ENCODE measurements around the gene CD48. TPM values are rescaled to one million over a fixed set of nuclear protein-coding genes. Genes with fewer than 3 reads are reported as not detected.

The CD48 gene
- total and polyA plus RNA-seq, 4 donors, result 2.5 to 10.0 (median 5.1) TPM

GRCh38 chr1:160657250-160657781, 54.3 kb downstream of the CD48 start:
- H3K27ac ChIP-seq (ENCODE audit: low read depth in 1 of 2, low read length in 2 of 2), result no peak overlapping the region
- DNase-seq (ENCODE audit: low spot score), result no peak
- H3K4me3 ChIP-seq (ENCODE audit: low read depth in 1 of 3, low read length in 3 of 3), result no peak overlapping the region
- no peaks in the 10 kb centered on the region for H3K9me3 ChIP-seq (ENCODE audit: control insufficient read depth in 4 of 4, low read length in 3 of 4)
- TF ChIP-seq ATF3 (IDR thresholded peaks at IDR 0.05), result no peak
- no peaks in the 10 kb centered on the region for H3K27me3 ChIP-seq (ENCODE audit: control insufficient read depth in 4 of 4, insufficient read depth in 4 of 4, low read length in 3 of 4)
- no peak overlapping the region for H3K9ac ChIP-seq (ENCODE audit: low read depth in 1 of 2, low read length in 2 of 2)
- no peaks in the 10 kb centered on the region for H3K36me3 ChIP-seq (ENCODE audit: control insufficient read depth in 4 of 4, insufficient read depth in 3 of 4, low read depth in 1 of 4, low read length in 3 of 4)
- H3K4me1 ChIP-seq (ENCODE audit: control insufficient read depth in 4 of 4, insufficient read depth in 4 of 4, low read length in 3 of 4), result no peaks in the 10 kb centered on the region
- WGBS, result 78% methylated on average over 5 of the region's 5 CpGs

GRCh38 chr1:160656737-160657136, 54.9 kb downstream of the CD48 start:
- DNase-seq (ENCODE audit: low spot score), result no peak
- no peak overlapping the region for H3K4me3 ChIP-seq (ENCODE audit: low read depth in 1 of 3, low read length in 3 of 3)
- H3K36me3 ChIP-seq (ENCODE audit: control insufficient read depth in 4 of 4, insufficient read depth in 3 of 4, low read depth in 1 of 4, low read length in 3 of 4), result no peaks in the 10 kb centered on the region
- H3K27ac ChIP-seq (ENCODE audit: low read depth in 1 of 2, low read length in 2 of 2), result no peak overlapping the region
- no peaks in the 10 kb centered on the region for H3K4me1 ChIP-seq (ENCODE audit: control insufficient read depth in 4 of 4, insufficient read depth in 4 of 4, low read length in 3 of 4)
- H3K9me3 ChIP-seq (ENCODE audit: control insufficient read depth in 4 of 4, low read length in 3 of 4), result no peaks in the 10 kb centered on the region
- no peaks in the 10 kb centered on the region for H3K27me3 ChIP-seq (ENCODE audit: control insufficient read depth in 4 of 4, insufficient read depth in 4 of 4, low read length in 3 of 4)
- WGBS, result 84% methylated on average over 3 of the region's 3 CpGs
- H3K9ac ChIP-seq (ENCODE audit: low read depth in 1 of 2, low read length in 2 of 2), result no peak overlapping the region
- TF ChIP-seq CTCF (IDR thresholded peaks at IDR 0.05; ENCODE audit: low read depth, low read length, missing input control), result no peak
- no peak for TF ChIP-seq ATF3 (IDR thresholded peaks at IDR 0.05)
- TF ChIP-seq RXRA (IDR thresholded peaks at IDR 0.05), result no peak
- TF ChIP-seq HNF4A (conservative IDR thresholded peaks at IDR 0.05), result no peak
- no peak for TF ChIP-seq FOXA1 (IDR thresholded peaks at IDR 0.05)
- TF ChIP-seq, protein P1, sequence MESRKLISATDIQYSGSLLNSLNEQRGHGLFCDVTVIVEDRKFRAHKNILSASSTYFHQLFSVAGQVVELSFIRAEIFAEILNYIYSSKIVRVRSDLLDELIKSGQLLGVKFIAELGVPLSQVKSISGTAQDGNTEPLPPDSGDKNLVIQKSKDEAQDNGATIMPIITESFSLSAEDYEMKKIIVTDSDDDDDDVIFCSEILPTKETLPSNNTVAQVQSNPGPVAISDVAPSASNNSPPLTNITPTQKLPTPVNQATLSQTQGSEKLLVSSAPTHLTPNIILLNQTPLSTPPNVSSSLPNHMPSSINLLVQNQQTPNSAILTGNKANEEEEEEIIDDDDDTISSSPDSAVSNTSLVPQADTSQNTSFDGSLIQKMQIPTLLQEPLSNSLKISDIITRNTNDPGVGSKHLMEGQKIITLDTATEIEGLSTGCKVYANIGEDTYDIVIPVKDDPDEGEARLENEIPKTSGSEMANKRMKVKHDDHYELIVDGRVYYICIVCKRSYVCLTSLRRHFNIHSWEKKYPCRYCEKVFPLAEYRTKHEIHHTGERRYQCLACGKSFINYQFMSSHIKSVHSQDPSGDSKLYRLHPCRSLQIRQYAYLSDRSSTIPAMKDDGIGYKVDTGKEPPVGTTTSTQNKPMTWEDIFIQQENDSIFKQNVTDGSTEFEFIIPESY (IDR thresholded peaks at IDR 0.05), result no peak

DNA sequence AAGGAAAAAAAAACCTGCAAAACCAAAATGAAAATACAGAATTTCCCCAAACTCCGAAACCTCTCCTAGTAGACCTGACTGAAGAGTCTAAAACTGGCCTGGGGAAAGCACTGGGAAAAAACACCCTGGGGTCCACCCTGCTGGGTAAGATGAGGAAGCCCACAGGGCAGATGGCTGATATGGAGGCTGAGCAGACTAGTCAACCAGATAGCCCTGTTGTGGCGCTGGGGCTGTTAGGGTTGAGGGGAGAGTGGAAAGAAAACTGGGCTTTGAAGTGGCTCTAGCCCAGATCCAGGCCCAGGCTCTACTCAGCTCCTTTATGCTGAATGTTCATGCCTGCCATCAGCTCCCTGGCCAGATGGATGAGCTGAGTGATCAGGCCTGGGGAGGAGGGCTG, 58.0 kb downstream of the CD48 start:
- no peaks in the 10 kb centered on the region for H3K36me3 ChIP-seq (ENCODE audit: control insufficient read depth in 4 of 4, insufficient read depth in 3 of 4, low read depth in 1 of 4, low read length in 3 of 4)
- 98% methylated on average over 2 of the region's 2 CpGs for WGBS
- no peaks in the 10 kb centered on the region for H3K4me1 ChIP-seq (ENCODE audit: control insufficient read depth in 4 of 4, insufficient read depth in 4 of 4, low read length in 3 of 4)
- no peak for DNase-seq (ENCODE audit: low spot score)
- H3K4me3 ChIP-seq (ENCODE audit: low read depth in 1 of 3, low read length in 3 of 3), result no peak overlapping the region
- H3K27me3 ChIP-seq (ENCODE audit: control insufficient read depth in 4 of 4, insufficient read depth in 4 of 4, low read length in 3 of 4), result no peaks in the 10 kb centered on the region
- no peaks in the 10 kb centered on the region for H3K9me3 ChIP-seq (ENCODE audit: control insufficient read depth in 4 of 4, low read length in 3 of 4)
- H3K9ac ChIP-seq (ENCODE audit: low read depth in 1 of 2, low read length in 2 of 2), result no peak overlapping the region
- H3K27ac ChIP-seq (ENCODE audit: low read depth in 1 of 2, low read length in 2 of 2), result no peak overlapping the region
- TF ChIP-seq, protein P2, sequence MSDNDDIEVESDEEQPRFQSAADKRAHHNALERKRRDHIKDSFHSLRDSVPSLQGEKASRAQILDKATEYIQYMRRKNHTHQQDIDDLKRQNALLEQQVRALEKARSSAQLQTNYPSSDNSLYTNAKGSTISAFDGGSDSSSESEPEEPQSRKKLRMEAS (IDR thresholded peaks at IDR 0.05), result no peak
- TF ChIP-seq HNF4G (IDR thresholded peaks at IDR 0.05), result no peak
- no peak for TF ChIP-seq FOXA2 (IDR thresholded peaks at IDR 0.05)
- TF ChIP-seq, protein P1 (IDR thresholded peaks at IDR 0.05), result no peak
- TF ChIP-seq JUND (IDR thresholded peaks at IDR 0.05), result no peak
- no peak for TF ChIP-seq FOXA1 (IDR thresholded peaks at IDR 0.05)
- no peak for TF ChIP-seq NR2F2 (IDR thresholded peaks at IDR 0.05)
- no peak for TF ChIP-seq RXRA (IDR thresholded peaks at IDR 0.05)
- no peak for TF ChIP-seq SP1 (IDR thresholded peaks at IDR 0.05)
- TF ChIP-seq, protein P3, sequence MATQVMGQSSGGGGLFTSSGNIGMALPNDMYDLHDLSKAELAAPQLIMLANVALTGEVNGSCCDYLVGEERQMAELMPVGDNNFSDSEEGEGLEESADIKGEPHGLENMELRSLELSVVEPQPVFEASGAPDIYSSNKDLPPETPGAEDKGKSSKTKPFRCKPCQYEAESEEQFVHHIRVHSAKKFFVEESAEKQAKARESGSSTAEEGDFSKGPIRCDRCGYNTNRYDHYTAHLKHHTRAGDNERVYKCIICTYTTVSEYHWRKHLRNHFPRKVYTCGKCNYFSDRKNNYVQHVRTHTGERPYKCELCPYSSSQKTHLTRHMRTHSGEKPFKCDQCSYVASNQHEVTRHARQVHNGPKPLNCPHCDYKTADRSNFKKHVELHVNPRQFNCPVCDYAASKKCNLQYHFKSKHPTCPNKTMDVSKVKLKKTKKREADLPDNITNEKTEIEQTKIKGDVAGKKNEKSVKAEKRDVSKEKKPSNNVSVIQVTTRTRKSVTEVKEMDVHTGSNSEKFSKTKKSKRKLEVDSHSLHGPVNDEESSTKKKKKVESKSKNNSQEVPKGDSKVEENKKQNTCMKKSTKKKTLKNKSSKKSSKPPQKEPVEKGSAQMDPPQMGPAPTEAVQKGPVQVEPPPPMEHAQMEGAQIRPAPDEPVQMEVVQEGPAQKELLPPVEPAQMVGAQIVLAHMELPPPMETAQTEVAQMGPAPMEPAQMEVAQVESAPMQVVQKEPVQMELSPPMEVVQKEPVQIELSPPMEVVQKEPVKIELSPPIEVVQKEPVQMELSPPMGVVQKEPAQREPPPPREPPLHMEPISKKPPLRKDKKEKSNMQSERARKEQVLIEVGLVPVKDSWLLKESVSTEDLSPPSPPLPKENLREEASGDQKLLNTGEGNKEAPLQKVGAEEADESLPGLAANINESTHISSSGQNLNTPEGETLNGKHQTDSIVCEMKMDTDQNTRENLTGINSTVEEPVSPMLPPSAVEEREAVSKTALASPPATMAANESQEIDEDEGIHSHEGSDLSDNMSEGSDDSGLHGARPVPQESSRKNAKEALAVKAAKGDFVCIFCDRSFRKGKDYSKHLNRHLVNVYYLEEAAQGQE (IDR thresholded peaks at IDR 0.05), result no peak
- no peak for TF ChIP-seq CTCF (IDR thresholded peaks at IDR 0.05; ENCODE audit: low read depth, low read length, missing input control)
- TF ChIP-seq GABPA (IDR thresholded peaks at IDR 0.05 in 1 of 2, conservative IDR thresholded peaks at IDR 0.05 in 1 of 2), result no peak

Measured in liver (tissue), 9 donors.